GM21526 (cell line): ENCODE measurements around the gene MPZL1.
"Not testable (repeated sequence)": the region's sequence is repeated elsewhere in the genome, so short reads cannot be mapped to it uniquely, and the experiment has no call there.

Experiments
- ATAC-seq: cut with Tn5 transposase; IDR thresholded peaks from one replicate; pipeline ENCODE4 v1.9.1; 2021; ENCODE audit warnings: moderate library complexity; ENCODE audit not compliant: unreplicated experiment, low FRiP score

The MPZL1 gene

DNA sequence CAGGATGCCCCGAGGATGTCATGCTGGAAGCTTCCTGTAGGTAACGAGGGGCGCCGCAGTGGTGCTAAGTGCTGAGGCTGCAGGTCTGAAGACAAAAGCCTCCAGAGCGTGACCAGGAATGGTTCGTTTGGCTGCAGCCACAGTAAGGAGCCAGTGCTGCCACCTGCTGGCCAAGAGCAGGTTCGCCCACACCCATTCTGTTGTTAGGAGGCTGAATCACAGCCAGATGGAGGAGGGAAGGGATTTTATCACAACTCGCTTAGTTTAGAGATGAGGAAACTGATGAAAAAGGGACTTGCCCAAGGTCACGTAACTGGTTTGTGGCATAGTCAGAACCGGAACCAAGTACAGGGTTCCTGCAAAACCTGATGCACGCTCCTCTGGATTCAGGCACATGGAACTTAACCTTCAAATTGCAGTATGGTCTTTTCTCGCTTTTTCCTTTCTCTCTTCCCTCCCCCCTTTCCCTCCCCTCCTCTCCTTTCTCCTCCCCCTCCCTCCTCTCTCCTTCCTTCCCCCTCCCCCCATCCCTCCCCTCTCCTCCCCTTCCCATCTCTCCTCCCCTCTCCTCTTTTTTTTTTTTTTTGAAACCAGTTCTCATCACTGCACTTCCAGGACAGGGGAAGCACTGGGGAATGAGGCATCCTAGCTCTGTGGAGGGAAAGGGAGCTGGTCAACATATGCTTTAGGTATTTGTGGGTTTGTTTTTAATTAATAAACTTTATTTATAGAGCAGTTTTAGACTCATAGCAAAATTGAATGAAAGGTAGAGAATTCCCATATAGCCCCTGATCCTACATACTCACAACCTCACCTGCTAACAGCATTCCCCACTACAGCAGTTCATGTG is 81.8 kb downstream of the MPZL1 start:
- peak; percentile 97 for ATAC-seq

DNA sequence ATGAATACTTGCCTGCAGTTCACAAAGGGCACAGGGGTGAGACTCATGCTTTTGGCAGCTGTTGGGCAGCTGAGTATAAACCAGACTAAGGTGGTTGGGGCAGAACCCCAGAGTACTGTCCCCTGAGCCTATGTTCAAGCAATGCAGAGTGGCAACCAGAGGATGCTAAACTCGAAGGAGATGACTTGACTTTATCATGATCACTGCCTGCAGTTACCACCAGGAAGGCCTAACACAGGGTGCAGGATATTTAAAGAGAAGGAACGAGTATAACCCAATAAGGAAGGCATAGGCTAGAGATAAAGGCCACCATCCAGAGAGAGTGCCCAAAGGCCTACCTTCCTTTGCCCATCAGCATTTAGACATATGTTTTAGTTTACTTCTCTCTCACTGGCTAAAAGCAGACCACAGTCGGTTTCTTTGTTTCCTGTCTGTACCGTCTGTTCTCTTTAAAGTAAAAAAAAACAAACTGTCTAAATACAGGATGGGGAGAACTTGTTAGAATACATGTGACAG is 83.3 kb downstream of the MPZL1 start:
- no peak for ATAC-seq

DNA sequence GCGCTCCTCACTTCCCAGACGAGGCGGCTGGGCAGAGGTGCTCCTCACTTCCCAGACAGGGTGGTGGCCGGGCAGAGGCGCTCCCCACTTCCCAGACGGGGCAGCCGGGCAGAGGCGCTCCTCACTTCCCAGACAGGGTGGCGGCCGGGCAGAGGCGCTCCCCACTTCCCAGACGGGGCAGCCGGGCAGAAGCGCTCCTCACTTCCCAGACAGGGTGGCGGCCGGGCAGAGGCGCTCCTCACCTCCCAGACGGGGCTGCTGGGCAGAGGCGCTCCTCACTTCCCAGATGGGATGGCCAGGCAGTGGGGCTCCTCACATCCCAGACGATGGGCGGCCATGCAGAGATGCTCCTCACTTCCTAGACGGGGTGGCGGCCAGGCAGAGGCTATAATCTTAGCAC is 84.5 kb downstream of the MPZL1 start:
- not testable (repeated sequence) for ATAC-seq

DNA sequence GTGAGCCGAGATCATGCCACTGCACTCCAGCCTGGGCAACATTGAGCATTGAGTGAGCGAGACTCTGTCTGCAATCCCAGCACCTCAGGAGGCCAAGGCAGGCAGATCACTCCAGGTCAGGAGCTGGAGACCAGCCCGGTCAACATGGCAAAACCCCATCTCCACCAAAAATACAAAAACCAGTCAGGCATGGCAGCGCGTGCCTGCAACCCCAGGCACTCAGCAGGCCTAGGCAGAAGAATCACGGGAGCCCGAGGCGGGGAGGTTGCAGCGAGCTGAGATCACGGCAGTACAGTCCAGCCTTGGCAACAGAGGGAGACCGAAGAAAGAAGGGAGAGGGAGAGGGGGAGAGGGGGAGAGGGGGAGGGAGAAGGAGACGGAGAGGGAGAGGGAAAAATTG is 84.9 kb downstream of the MPZL1 start:
- not testable (repeated sequence) for ATAC-seq

DNA sequence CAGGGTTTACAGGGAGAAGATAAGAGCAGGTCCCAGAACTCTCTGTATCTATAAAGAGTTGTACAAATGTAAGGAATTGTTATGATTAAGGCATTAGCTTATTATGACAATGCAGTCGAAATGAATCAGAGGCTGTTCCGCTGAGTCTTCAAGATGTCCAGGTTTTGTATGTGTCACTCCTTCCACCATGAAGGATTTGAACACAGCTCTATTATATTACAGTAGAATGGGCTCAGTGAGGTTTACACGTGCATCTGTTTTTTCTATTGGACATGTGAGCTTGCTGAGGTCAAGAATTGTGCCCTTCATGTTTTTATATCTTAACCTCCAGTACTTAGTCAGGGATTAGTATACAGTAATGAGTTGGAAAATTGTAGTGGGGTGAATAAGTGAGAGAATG is 86.3 kb downstream of the MPZL1 start:
- no peak for ATAC-seq

DNA sequence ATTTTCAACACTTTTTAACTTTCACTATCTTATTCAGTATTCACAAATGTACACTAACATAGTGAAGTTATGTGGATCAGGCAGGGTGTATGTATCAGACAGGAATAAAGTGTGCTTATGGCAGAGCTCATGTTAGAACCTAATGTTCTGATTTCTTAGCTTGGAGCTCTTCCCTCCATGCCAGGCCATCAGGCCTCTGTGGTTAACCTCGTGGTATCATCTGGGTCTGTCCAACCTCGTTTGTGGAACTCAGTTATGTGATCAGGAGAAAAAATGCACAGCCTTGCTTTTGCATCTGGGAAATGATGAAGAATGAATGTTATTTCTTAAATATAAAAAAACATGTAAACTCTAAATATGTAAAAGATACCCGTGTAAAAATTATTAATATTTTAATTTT is 86.9 kb downstream of the MPZL1 start:
- no peak for ATAC-seq

DNA sequence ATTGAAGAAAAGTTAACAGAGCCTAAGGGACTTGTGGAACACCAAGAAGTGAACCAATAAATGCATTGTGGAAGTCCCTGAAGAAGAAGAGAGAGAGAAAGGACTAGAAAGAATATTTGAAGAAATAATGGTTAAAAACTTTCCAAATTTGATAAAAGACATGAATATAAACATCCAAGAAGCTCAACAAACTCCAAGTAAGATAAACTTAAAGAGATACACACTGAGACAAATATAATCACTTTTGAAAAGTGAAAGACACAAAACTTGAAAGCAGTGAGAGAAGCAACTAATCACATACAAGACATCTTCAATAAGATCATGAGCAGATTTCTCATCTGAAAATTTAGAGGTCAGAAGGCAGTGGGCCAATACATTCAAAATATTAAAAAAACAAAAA is 91.2 kb downstream of the MPZL1 start:
- no peak for ATAC-seq

DNA sequence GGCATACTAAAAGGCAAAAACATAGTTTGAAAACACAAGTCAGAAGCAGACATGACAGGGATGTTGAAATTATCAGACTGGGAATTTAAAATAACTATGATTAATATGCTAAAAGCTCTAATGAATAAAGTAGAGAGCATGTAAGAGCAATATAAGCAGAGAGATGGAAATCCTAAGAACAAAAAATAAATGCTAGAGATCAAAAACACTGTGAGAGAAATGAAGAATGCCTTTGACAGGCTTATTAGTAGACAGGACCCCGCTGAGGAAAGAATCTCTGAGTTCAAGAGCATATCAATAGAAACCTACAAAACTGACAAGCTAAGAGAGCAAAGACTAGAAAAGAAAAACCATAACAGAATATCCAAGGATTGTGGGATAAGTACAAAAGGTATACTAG is 93.9 kb downstream of the MPZL1 start:
- no peak for ATAC-seq

DNA sequence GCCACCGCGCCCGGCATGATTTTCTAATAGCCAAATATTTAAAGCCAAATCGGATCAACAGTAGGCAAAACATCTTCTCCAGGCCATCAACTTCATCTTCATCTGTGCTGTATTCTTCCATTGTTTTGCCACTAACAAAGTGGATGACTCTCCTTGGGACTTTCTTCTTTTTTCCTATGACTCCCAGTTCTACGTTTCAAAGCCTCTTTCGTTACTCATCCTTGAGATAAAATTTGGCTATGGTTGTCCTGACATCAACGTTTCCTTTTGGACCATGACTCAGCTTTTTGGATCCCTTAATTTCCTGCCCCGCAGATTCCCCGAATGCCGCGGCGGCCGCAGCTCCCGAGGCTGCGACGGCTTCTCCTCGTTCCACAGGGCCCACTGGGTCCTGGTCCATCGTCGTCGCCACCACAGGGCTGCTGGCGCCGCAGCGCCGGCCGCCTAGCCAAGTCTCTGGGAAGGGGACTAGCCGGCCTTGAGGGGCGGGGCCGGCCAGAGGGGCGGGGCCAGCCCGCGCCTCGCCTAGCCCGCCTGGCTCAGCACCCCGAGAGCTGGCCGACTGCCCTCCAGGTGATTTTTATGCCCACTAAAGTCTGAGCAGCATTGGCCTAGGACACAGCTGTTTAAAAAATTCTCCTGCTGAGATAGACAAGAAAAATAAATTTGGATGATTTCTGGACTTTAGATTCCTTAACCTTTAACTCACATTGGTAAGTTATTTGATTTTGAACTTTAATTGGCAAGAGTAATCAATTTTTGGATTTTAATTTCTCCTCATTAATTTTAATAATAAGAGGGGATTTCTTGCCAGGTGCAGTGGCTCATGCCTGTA is 98.3 kb downstream of the MPZL1 start:
- peak; percentile 71 for ATAC-seq

DNA sequence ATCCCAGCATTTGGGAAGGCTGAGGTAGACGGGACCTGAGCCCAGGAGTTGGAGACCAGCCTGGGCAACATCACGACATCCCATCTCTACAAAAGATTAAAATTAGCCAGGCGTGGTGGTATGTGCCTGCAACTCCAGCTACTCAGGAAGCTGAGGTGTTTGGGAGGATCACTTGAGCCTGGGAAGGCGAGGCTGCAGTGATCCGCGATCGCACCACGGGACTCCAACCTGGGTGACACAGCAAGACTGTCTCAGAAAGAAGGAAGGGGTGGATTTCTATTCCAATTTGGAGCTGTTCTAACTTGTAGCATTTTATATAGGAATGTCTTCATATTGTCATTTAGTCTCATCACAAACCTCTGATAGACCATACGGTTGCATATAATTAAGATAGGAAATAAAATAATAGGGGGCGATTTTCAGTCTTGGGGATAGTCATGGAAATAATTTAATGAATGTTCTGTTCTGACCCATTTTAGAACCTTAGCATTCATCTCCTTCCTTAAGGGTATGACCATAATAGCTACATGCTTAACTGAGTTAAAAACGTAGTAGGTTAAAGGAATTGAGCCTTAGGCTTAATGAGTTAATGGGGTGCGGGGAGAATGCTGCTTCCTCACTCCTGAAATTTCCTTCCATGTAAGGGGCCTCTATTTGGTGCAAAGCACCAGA is 99.0 kb downstream of the MPZL1 start:
- ATAC-seq = no peak

DNA sequence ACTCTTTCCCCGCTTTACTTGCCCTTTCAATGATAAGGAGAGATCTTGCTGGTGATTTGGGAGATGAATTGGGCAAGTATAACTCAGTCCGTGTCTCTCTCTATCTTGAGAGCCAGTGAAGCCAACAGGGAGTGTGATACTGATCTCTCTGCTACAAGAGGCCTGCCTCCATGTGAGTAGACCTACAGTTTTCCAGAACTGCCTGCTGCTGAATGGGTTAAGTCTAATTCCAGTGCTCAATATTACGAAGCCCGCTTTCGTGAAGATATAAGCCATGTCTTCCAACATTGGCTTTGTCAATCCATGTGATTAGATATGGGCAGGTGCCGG is 99.5 kb downstream of the MPZL1 start:
- ATAC-seq = no peak

DNA sequence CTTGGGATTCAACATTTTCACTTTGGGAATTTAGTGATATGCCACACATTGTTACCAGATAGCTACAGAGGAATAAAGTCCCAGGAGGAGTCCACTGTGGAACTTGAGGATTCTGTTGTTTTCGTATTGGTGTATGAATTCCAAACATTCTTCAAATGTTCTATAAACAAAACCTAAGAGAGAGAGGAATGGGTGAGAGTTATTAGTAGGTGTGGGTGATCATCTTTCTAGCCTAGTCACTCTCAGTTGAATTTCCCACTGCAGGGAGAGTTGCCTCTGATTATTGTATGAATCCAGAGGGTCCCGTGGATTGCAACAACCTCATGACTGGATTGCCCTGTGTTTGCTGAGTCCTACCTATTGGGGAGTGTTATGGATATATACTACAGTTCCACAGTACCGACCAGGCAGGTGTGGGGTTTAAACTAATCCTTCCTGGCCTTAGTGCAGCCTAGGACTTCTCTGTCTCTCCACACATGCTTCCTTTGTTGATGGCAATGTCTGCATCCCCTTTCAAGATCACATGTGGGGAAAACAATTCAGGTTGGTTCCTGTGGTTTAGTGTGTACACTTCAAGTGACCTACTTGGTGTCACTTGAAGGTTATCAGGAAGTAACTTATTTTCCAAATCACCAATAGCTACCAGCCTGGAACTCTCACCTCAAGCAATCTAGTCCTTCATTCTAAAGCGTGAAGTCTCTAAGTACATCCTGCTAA is 100.3 kb downstream of the MPZL1 start:
- ATAC-seq = no peak

DNA sequence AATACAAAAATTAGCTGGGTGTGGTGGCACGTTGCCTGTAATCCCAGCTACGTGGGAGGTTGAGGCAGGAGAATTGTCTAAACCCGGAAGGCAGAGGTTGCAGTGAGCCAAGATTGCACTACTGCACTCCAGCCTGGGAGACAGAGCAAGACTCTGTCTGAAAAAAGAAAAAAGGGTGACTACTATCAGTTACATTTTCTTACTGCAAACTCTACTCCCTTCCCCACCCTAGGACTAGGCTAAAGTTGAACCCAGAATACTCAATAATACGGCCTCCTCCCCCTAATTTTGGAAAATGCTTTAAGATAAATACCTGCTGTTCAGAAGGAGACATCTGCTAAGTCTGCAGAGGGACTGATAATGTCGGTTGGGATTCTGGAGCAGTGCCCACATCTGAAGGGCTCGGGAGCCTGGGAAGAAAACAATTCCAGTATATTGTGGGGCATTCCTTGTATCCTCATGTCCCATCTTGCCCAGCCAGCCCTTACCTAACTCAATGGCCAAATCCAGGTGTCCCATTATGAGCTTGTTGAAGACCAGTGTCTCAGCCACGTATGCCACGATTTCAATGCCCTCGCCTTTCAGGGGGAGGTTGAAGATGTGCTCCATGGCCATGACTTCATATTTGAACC is 102.5 kb downstream of the MPZL1 start:
- ATAC-seq = no peak

DNA sequence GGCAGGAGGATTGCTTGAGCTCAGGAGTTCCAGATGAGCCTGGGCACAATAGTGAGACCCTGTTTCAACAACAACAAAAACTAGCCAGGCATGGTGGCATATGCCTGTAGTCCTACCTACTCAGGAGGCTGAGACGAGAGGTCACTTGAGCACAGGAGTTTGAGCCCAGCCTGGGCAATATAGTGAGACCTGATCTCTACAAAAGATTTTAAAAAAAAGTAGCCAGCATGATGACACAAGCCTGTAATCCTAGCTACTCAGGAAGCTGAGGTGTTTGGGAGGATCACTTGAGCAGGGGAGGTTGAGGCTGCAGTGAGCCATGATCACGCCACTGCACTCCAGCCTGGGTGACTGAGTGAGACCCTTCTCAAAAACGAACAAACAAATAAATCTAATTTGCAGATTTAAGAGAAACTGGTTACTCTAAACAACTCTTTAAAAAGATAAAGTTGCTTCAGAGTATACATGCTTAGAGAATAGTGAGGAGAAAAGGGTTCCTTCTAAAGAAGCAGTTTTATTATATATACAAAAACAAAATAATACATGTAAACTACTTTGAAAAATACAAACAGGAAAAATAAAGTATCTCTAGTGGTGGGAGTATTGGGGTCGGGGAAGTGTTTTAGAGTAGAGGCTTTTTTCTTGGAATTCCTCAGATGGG is 103.8 kb downstream of the MPZL1 start:
- no peak for ATAC-seq

DNA sequence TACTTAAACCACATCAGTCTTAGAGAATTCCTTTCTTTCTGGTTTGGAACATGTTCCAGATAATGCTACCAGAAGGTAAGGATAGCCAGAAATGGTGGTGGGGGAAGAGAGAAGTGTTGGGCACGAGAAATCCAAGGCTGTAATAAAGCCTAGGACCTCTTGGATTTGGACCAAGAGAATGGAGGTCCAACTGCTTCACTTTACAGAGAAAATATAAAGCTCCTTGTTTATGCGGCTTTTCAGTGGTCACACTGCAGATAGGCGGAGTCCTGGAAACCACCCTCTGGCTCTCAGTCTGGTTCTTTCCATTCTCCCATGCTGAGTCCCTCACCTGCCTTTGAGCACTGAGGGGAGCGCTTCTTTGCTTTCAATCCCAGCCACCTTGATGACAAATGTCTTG is 104.3 kb downstream of the MPZL1 start:
- no peak for ATAC-seq

DNA sequence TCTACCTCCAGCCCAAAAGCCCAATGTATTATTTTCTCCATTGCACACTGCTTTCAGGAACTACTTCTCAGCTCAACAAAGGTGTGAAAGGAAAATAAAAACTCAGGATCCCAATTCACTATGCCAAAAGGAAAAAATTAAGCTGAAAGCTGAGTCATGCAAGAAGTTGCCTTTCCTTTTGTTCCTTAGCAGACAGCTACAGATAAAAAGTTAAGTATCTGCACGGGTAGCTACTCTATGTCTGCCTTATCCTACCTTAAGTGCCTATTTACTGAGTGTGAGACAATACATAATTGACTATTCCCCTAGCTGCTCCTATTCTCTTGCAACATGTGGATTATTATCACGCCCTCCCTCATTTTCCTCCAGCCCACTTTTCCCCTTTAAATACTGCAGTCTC is 108.1 kb downstream of the MPZL1 start:
- no peak for ATAC-seq

DNA sequence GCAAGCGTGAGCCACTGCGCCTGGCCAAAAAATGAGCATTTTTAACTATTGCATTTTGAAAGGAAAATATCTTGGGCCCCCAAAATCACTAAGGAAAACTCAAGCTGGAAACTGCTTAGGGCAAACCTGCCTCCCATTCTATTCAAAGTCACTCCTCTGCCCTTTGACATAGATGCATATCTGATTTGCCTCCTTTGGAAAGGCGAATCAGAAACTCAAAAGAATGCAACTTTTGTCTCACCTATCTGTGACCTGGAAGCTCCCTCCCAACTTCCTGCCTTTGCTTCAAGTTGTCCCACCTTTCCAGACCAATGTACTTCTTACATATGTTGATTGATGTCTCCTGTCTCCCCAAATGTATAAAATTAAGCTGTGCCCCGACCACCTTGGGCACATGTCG is 108.9 kb downstream of the MPZL1 start:
- not testable (repeated sequence) for ATAC-seq

DNA sequence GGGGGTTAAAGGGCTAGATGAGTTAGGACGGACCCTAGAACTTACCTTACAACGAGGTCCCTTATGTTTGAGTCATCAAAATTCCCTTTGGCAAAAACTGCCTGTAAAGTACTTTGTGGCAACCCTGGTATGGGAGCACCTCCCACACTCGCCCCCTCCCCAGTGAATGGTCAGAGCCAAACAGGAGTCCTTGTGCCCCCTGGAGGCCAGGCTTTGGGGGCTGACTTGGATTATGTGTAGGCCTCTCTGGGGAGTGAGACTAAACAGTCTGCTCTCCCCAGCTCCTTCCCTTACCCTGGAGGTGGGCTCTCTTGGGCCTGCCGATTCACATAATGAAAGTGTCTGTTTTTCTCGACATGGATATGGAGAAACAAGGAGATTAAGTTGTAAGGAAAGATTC is 110.9 kb downstream of the MPZL1 start:
- ATAC-seq = no peak

DNA sequence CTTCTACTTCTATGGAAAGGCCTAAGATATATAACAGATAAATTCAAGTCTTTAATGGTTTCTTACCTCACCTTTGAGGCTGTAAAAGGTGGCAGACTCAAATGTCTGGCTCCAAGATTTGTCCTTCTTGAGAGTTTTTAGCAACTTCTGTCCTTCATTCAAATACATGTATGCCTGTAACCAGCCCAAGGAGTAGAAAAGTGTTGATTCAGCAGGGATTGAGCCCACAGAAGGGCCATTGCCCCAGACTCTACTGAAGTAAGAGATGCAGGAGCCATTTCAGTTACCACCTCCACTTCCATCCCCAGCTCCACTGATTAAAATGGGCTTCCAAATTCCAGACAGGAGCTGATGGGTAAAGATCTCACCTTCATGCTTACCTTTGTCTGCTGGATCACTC is 112.1 kb downstream of the MPZL1 start:
- ATAC-seq = no peak

DNA sequence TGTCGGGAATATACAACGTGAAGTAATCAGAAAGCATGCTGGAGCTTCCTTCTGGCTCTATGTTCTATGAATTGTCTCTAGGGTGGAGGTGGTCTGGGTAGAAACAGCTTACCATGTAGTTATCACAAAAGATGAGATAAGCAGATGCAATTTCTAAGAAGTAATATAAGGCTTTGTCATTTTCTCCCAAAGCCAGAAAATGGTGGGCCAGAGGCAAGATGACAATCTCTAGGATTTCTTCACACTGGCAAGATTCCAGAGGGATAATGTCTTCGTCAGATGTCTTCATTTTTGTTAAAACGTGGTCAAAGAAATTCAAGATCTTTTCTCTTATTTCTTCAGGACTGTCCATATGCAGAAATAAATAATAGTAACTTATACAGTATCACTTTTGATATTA is 114.4 kb downstream of the MPZL1 start:
- no peak for ATAC-seq
